SJSA1 (cell line): ENCODE measurements around the gene MIPOL1. TPM values are rescaled to one million over a fixed set of nuclear protein-coding genes. Genes with fewer than 3 reads are reported as not detected.

Source experiments
- DNase-seq, 2 experiments: peaks; one replicate each; pipeline ENCODE4 v3.0.0-alpha.2; 2015 to 2020; ENCODE audit warnings: low spot score in 2 of 2, low read depth in 1 of 2
- H3K27ac ChIP-seq: fragments of 250-450 bp; sonication (Bioruptor Pico); 2 replicates; pipeline ENCODE4 v1.5.1; 2020; ENCODE audit warnings: mild to moderate bottlenecking, moderate library complexity
- H3K27me3 ChIP-seq: fragments of 250-450 bp; sonication (Bioruptor Pico); replicated peaks from 2 replicates; pipeline ENCODE4 v1.5.1; 2020; ENCODE audit warnings: mild to moderate bottlenecking, moderate library complexity
- H3K36me3 ChIP-seq: fragments of 250-450 bp; sonication (Bioruptor Pico); 2 replicates; pipeline ENCODE4 v1.5.1; 2020; ENCODE audit warnings: mild to moderate bottlenecking
- H3K4me1 ChIP-seq: fragments of 250-450 bp; sonication (Bioruptor Pico); replicated peaks from 2 replicates; pipeline ENCODE4 v1.6.1; 2021; ENCODE audit warnings: mild to moderate bottlenecking
- H3K4me3 ChIP-seq: fragments of 250-450 bp; sonication (Bioruptor Pico); 2 replicates; pipeline ENCODE4 v1.5.1; 2020; ENCODE audit warnings: mild to moderate bottlenecking
- H3K9me3 ChIP-seq: fragments of 250-450 bp; sonication (Bioruptor Pico); replicated peaks from 2 replicates; pipeline ENCODE4 v1.5.1; 2020; ENCODE audit warnings: mild to moderate bottlenecking
- total RNA-seq: library from RNA; depleted of rRNA; stranded (reverse); fragments of >200 nt; shearing (Covaris generic); gene quantifications from 2 replicates; pipeline ENCODE4 v1.2.3, GENCODE V29; 2014

Gene MIPOL1
- total RNA-seq, 1 experiment from 2014 or later: 9.7 TPM

- Histone ChIP-seq H3K4me3 (no peak overlapping the region), H3K4me1 (no peaks in the 10 kb centered on the region), H3K27ac (no peak overlapping the region), H3K9me3 (no peaks in the 10 kb centered on the region), H3K36me3 (no peaks in the 10 kb centered on the region), H3K27me3 (no peaks in the 10 kb centered on the region)
- DNase-seq: no peak
Measured at GRCh38 chr14:37559386-37559785, 361.6 kb downstream of the MIPOL1 start.

DNA sequence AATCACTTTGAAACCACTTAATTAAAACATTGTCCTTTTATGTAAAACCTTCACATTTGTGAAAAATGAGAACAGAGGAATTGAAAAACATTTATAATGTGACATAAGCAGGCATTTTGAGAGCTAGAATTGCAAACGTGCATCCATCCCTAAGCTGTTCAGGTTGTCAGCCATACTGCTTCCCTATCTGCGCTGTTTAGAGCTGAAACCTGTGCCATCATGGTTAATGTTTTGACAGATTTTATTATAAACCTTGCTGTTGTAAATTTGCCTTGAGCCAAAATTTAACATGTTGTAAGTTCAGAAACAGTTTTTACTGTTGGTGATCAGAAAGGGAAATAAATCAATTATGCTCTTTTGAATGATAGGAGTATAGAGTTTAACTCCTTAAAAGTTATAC is 365.5 kb downstream of the MIPOL1 start:
- Histone ChIP-seq H3K27me3 (no peaks in the 10 kb centered on the region), H3K4me1 (no peaks in the 10 kb centered on the region), H3K4me3 (no peak overlapping the region), H3K9me3 (no peaks in the 10 kb centered on the region), H3K36me3 (no peaks in the 10 kb centered on the region), H3K27ac (no peak overlapping the region)
- DNase-seq: no peak

DNA sequence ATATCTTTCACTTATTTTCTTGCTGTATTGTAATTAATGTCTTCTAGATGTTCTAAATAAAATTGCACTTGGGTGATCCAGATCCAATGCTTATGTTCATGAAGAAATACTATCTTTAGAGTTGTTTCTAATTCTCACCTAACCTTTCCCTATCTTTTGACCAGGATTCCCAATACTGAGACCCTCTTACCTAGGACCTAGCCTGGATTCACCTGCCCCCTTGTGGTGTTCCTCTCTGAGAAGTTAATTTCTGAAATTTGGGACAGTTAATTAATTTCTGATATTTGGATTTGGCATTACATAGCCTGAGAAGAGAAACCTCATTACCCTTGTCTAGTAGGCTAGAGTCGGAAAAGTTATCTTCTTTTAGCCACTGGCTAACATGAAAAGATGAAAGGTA is 367.8 kb downstream of the MIPOL1 start:
- H3K4me1 ChIP-seq: no peaks in the 10 kb centered on the region
- H3K36me3 ChIP-seq: no peaks in the 10 kb centered on the region

DNA sequence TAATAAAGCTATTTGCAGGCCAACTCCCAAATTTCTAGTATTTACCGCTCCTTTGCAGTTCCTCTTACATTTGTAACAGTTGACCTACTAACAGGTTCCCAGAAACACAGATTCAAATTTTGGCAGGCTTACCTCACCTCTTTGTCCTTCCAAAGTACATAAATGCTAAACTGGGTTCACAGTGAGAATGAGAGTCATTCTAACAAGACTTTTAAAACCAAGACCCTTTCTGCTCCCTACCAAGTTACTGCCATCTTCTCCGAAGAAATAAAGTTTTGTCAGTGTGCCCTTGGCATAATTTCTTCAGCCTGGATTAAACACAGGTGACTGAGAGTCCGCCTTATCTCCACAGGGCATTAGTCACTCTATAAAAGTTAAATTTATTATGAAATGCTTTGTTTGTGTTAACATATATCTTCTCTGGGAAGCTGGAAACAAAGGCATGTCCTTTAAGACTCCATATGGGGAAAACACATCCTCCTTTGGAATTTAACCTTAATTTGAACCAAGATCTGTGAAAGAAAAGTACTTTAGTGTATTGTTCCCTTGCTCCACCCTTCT is 369.2 kb downstream of the MIPOL1 start:
- no peak for DNase-seq

More for the DNA sequence above, 367.8 kb downstream of the MIPOL1 start:
- H3K9me3 ChIP-seq: no peaks in the 10 kb centered on the region
- no peak for DNase-seq
- no peak overlapping the region for H3K4me3 ChIP-seq
- H3K27me3 ChIP-seq: no peaks in the 10 kb centered on the region
- H3K27ac ChIP-seq: no peak overlapping the region

DNA sequence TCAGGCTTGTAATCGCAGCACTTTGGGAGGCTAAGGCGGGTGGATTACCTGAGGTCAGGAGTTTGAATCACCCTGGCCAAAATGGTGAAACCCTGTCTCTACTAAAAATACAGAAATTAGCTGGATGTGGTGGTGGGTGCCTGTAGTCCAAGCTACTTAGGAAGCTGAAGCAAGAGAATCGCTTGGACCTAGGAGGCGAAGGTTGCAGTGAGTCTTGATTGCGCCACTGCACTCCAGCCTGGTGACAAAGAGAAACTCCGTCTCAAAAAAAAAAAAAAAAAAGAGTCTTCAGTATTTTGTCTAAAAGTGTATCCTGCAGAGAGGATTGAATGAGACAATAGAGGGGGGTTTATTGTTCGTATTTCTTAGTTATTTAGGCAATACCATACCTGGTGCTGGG is 372.0 kb downstream of the MIPOL1 start:
- H3K36me3 ChIP-seq: no peaks in the 10 kb centered on the region
- H3K4me1 ChIP-seq: no peaks in the 10 kb centered on the region
- H3K9me3 ChIP-seq: no peaks in the 10 kb centered on the region
- H3K27me3 ChIP-seq: no peaks in the 10 kb centered on the region
- H3K4me3 ChIP-seq: no peak overlapping the region
- H3K27ac ChIP-seq: no peak overlapping the region
- no peak for DNase-seq

More for the DNA sequence above, 369.2 kb downstream of the MIPOL1 start:
- Histone ChIP-seq H3K9me3 (no peaks in the 10 kb centered on the region), H3K27me3 (no peaks in the 10 kb centered on the region), H3K4me3 (no peak overlapping the region), H3K4me1 (no peaks in the 10 kb centered on the region), H3K36me3 (no peaks in the 10 kb centered on the region), H3K27ac (no peak overlapping the region)

DNA sequence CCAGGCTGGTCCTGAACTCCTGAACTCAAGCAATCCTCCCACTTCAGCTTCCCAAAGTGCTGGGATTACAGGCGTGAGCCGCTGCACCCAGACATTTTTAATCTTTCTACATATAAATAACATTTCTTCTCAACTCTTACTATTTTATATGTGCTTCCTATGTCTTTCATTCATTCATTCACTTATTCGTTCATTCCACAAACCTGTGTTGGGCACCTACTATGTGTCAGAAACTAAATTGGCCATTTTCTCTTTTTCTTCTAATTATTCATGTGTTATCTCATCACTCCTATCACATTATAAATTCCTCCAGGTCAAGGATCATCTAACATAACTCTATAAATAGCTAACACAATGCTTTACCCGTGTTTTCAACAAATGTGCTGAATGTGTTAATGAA is 373.7 kb downstream of the MIPOL1 start:
- H3K27ac ChIP-seq: no peak overlapping the region
- H3K4me3 ChIP-seq: no peak overlapping the region
- no peaks in the 10 kb centered on the region for H3K27me3 ChIP-seq
- H3K4me1 ChIP-seq: no peaks in the 10 kb centered on the region
- DNase-seq: no peak
- no peaks in the 10 kb centered on the region for H3K36me3 ChIP-seq
- no peaks in the 10 kb centered on the region for H3K9me3 ChIP-seq

DNA sequence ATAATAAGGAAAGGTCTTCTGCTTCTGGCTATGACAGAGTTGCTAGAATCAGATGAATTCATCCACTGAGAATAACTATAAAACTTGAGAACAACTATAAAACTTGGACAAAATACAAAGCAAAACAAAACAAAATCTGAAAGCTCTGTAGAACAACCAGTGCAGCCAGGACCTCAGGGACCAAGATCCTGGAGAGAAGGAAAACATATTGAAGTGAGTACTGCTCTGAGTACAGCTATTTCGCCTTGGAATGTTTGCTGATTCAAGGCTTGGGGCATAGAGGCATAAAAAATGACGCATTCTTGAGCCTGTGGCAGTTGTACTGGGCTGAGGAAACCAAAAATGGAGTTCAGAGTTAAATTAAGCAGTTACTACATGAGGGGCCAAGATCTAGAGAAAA is 375.6 kb downstream of the MIPOL1 start:
- Histone ChIP-seq H3K36me3 (no peaks in the 10 kb centered on the region), H3K4me3 (no peak overlapping the region), H3K27ac (no peak overlapping the region), H3K4me1 (no peaks in the 10 kb centered on the region), H3K27me3 (no peaks in the 10 kb centered on the region), H3K9me3 (no peaks in the 10 kb centered on the region)
- no peak for DNase-seq

DNA sequence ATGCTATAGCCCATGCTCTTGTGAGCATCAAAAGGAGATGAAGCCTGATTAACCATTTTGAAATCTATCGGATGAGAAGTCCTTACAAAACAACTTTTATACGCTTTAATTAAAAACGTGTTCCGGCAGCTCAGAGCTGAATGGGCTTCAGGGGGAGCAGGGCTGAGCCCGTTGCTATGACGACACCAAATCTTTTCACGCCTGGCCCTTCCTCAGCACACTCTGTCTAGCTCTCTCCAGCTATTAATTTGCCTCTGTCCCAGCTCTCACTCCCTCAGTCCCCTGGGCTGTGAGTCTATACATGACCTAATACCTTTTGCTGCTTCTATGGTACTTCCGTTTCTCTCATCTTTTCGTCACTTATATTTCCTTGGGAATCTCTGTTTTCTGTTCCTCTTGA is 381.5 kb downstream of the MIPOL1 start:
- H3K36me3 ChIP-seq: no peaks in the 10 kb centered on the region
- no peaks in the 10 kb centered on the region for H3K9me3 ChIP-seq
- no peak overlapping the region for H3K4me3 ChIP-seq
- no peaks in the 10 kb centered on the region for H3K27me3 ChIP-seq
- DNase-seq: no peak
- H3K27ac ChIP-seq: no peak overlapping the region
- peaks cover 10% of the 10 kb centered on the region; the same call in 1 of the 2 replicates for H3K4me1 ChIP-seq

- no peaks in the 10 kb centered on the region for H3K36me3 ChIP-seq
- no peak for DNase-seq
Measured at GRCh38 chr14:37580146-37580545, 382.4 kb downstream of the MIPOL1 start.

DNA sequence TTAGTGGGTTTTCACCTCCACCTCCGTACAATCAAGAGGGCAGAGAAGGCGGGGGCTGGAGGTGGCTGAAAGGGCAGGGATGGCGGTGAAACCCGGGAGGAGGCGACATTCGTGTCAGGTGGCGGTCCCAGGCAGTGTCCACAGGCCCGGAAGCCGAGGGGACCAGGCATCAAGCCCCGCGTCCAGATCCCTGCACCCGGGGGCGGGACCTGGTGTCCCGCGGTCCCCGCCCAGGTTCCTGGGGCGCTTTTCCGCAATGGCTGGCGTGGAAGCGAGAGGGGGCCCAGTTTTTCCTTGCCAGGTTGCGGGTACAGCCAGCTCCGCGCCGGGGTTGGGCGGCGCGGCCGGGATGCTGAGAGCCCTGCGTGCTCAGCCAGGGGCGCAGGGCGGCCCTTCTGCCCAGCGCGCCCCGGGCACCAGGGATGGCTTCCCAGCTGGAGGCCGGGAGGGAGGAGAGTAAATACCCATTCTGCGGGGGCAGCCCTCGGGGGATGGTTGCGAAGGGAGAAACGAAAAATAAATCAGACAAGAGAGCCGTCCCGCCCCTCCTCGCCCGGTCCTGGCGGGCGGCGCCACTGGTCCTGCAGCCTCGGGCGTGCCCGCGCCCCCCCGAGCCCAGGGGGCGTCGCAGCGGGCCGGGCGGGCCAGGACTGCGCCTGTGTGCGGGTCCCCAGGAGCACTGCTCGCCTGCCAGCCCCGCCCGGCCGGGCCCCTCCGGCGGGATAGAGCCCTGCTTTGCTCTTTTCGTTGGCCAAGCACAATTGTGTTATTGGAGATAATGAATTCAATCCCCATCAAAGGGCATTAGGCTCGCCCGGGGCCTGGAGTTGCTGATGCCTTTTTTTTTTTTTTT is 385.8 kb downstream of the MIPOL1 start:
- DNase-seq: no peak
- H3K9me3 ChIP-seq: no peaks in the 10 kb centered on the region
- H3K27ac ChIP-seq: no peak overlapping the region
- 0 out of 2 replicates have a peak, but pooled peaks cover 2% of the 10 kb centered on the region for H3K27me3 ChIP-seq
- peaks cover 10% of the 10 kb centered on the region; the same call in 1 of the 2 replicates for H3K4me1 ChIP-seq
- H3K4me3 ChIP-seq: peak overlapping the region; percentile 34
- no peaks in the 10 kb centered on the region for H3K36me3 ChIP-seq

More at GRCh38 chr14:37580146-37580545, 382.4 kb downstream of the MIPOL1 start:
- Histone ChIP-seq H3K27ac (no peak overlapping the region), H3K4me1 (peaks cover 10% of the 10 kb centered on the region; the same call in 1 of the 2 replicates), H3K27me3 (no peaks in the 10 kb centered on the region), H3K9me3 (no peaks in the 10 kb centered on the region), H3K4me3 (no peak overlapping the region)

DNA sequence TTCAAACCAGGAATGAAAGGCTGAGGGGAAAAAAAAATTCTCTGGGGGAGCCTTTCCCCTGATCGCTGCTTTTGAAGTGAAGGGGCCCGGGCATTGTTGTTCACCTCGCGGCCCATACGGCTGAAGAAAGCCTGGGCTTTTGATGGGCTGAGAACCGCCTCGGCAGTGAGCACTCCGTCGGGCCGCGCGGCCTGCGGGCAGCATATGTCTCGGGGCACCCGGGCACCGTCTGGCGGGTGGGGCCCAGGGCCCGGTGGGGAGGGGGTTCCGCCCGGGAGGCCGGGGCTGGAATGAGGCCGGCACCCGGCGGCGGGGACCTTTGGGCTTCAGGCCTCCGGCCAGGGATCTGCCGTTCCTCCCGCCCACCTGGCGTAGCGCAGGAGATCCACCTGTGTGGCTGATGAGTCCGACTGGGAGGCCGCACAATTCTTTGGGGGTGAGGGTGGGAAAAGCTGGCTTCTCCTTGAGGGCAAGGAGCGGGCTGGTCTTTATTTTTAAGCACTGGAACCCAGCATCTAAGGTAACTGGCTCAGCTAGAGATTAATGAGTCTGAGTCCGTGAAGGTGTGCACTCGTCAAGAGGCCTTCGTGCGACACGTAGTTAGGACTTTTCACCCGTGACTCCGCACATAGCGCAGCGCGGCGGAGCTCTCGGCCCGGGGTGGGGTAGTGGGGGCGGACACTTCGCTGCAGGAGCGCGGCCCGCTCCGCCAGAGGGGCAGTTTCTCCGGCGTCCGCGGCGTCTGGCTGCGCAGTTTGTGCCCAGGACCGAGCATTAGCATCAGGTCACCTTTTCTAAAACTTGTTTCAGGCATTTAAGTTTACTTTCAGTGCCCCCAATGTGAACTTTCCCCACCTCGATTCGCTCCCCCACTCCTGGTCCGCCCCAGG is 386.7 kb downstream of the MIPOL1 start:
- H3K9me3 ChIP-seq: no peaks in the 10 kb centered on the region
- no peak overlapping the region for H3K4me3 ChIP-seq
- H3K4me1 ChIP-seq: peaks cover 10% of the 10 kb centered on the region; the same call in 1 of the 2 replicates
- DNase-seq: no peak
- H3K27me3 ChIP-seq: 0 out of 2 replicates have a peak, but pooled peaks cover 2% of the 10 kb centered on the region
- no peaks in the 10 kb centered on the region for H3K36me3 ChIP-seq
- H3K27ac ChIP-seq: no peak overlapping the region

- Histone ChIP-seq H3K9me3 (no peaks in the 10 kb centered on the region), H3K27ac (no peak overlapping the region), H3K4me1 (peaks cover 10% of the 10 kb centered on the region; the same call in 1 of the 2 replicates), H3K36me3 (no peaks in the 10 kb centered on the region), H3K4me3 (no peak overlapping the region), H3K27me3 (0 out of 2 replicates have a peak, but pooled peaks cover 2% of the 10 kb centered on the region)
- DNase-seq: no peak
Measured at GRCh38 chr14:37585101-37585511, 387.4 kb downstream of the MIPOL1 start.

DNA sequence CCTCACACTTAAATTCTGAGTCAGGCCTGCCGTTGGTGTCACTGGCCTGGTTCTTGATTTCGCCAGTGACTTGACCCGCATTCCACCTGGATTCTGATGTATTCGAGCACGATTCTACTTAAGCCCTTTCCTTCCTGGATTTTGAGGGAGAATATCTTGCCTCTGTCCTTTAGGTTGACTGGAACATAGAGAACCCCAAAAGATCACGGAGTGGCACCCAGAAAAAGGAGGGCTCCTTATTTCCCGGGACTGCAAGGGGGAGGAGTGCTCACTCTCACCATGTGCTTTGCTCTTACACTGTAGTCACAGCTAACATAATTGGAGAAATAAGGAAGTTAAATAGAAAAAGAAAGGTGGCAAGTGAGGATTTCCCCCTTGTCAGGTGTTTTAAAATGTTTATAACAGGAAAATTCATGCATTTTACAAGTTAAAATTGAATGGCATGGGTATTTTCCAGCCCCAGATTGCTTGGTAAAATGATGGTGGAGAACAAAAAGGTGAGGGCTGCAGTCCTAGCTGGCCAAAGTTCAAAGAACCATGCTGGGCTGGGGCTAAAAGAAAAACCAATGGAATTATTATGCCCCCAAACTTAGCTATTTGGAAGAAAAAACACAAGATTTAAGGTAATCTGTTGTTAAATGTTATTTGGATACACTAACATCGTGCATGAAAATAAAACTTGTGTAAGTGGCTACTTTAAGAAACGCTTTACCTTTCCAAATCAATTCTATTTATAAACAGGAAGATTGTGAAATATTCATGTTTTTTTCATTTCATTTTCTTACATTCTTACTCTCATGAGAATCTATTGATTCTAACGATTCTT is 388.4 kb downstream of the MIPOL1 start:
- no peaks in the 10 kb centered on the region for H3K9me3 ChIP-seq

More for the DNA sequence above, 388.4 kb downstream of the MIPOL1 start:
- Histone ChIP-seq H3K4me1 (peaks cover 10% of the 10 kb centered on the region; the same call in 1 of the 2 replicates), H3K36me3 (no peaks in the 10 kb centered on the region), H3K27me3 (0 out of 2 replicates have a peak, but pooled peaks cover 2% of the 10 kb centered on the region), H3K4me3 (no peak overlapping the region), H3K27ac (no peak overlapping the region)
- no peak for DNase-seq
